ENCODE measurements around the gene SYTL3.

- TF ChIP-seq, protein P1, sequence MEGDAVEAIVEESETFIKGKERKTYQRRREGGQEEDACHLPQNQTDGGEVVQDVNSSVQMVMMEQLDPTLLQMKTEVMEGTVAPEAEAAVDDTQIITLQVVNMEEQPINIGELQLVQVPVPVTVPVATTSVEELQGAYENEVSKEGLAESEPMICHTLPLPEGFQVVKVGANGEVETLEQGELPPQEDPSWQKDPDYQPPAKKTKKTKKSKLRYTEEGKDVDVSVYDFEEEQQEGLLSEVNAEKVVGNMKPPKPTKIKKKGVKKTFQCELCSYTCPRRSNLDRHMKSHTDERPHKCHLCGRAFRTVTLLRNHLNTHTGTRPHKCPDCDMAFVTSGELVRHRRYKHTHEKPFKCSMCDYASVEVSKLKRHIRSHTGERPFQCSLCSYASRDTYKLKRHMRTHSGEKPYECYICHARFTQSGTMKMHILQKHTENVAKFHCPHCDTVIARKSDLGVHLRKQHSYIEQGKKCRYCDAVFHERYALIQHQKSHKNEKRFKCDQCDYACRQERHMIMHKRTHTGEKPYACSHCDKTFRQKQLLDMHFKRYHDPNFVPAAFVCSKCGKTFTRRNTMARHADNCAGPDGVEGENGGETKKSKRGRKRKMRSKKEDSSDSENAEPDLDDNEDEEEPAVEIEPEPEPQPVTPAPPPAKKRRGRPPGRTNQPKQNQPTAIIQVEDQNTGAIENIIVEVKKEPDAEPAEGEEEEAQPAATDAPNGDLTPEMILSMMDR (IDR thresholded peaks at IDR 0.05): no peak
- TF ChIP-seq POLR2AphosphoS5 (IDR thresholded peaks at IDR 0.05): no peak
- no peak for TF ChIP-seq POLR2A (IDR thresholded peaks at IDR 0.05)
Observed at GRCh38 chr6:158778005-158778527, 128.2 kb downstream of the SYTL3 start.
